ENCODE results near the gene KRT81.

The KRT81 gene

GRCh38 chr12:52319097-52319496 is 27.8 kb upstream of the KRT81 start:
- TF ChIP-seq EZH2phosphoT487 (IDR thresholded peaks at IDR 0.05; ENCODE audit: borderline replicate concordance, low read length), result no peak
- no peak for TF ChIP-seq CTCF (IDR thresholded peaks at IDR 0.05; ENCODE audit: low read depth, low read length, poor library complexity, severe bottlenecking)

GRCh38 chr12:52318241-52318990 is 27.1 kb upstream of the KRT81 start:
- TF ChIP-seq EZH2phosphoT487 (IDR thresholded peaks at IDR 0.05; ENCODE audit: borderline replicate concordance, low read length) (no peak), CTCF (IDR thresholded peaks at IDR 0.05; ENCODE audit: low read depth, low read length, poor library complexity, severe bottlenecking) (no peak)
- Histone ChIP-seq H3F3A (ENCODE audit: control insufficient read depth, insufficient read depth) (no peaks in the 10 kb centered on the region), H3K36me3 (ENCODE audit: control insufficient read depth, low read length) (no peaks in the 10 kb centered on the region), H4K20me1 (ENCODE audit: control insufficient read depth, insufficient read depth, low read depth, low read length) (no peaks in the 10 kb centered on the region), H3K4me1 (ENCODE audit: control insufficient read depth, low read length) (no peaks in the 10 kb centered on the region), H3K27me3 (ENCODE audit: control insufficient read depth, low read length) (0 out of 2 replicates have a peak, but pooled peaks cover 3% of the 10 kb centered on the region), H3K4me2 (ENCODE audit: low read length) (no peak overlapping the region), H3K79me2 (ENCODE audit: control insufficient read depth, low read length) (no peaks in the 10 kb centered on the region), H3K9me2 (replicated peaks; ENCODE audit: control insufficient read depth, low read length) (no peaks in the 10 kb centered on the region), H3K27ac (ENCODE audit: low read depth, low read length) (no peak overlapping the region), H3K4me3 (ENCODE audit: low read length) (no peak overlapping the region), H3K9me3 (ENCODE audit: control insufficient read depth, insufficient read depth, low read length) (no peaks in the 10 kb centered on the region)

More at GRCh38 chr12:52319097-52319496, 27.8 kb upstream of the KRT81 start:
- no peaks in the 10 kb centered on the region for H3K36me3 ChIP-seq (ENCODE audit: control insufficient read depth, low read length)
- H3K9me2 ChIP-seq (replicated peaks; ENCODE audit: control insufficient read depth, low read length), result no peaks in the 10 kb centered on the region
- H4K20me1 ChIP-seq (ENCODE audit: control insufficient read depth, insufficient read depth, low read depth, low read length), result no peaks in the 10 kb centered on the region
- H3K27me3 ChIP-seq (ENCODE audit: control insufficient read depth, low read length), result 0 out of 2 replicates have a peak, but pooled peaks cover 3% of the 10 kb centered on the region
- H3K27ac ChIP-seq (ENCODE audit: low read depth, low read length), result no peak overlapping the region
- no peaks in the 10 kb centered on the region for H3K79me2 ChIP-seq (ENCODE audit: control insufficient read depth, low read length)
- H3F3A ChIP-seq (ENCODE audit: control insufficient read depth, insufficient read depth), result no peaks in the 10 kb centered on the region
- no peaks in the 10 kb centered on the region for H3K9me3 ChIP-seq (ENCODE audit: control insufficient read depth, insufficient read depth, low read length)
- H3K4me2 ChIP-seq (ENCODE audit: low read length), result no peak overlapping the region
- no peaks in the 10 kb centered on the region for H3K4me1 ChIP-seq (ENCODE audit: control insufficient read depth, low read length)
- H3K4me3 ChIP-seq (ENCODE audit: low read length), result no peak overlapping the region

- H3K4me1 ChIP-seq (ENCODE audit: control insufficient read depth, low read length), result no peaks in the 10 kb centered on the region
- TF ChIP-seq CTCF (IDR thresholded peaks at IDR 0.05; ENCODE audit: low read depth, low read length, poor library complexity, severe bottlenecking) (no peak), EZH2phosphoT487 (IDR thresholded peaks at IDR 0.05; ENCODE audit: borderline replicate concordance, low read length) (no peak)
- H3K9me3 ChIP-seq (ENCODE audit: control insufficient read depth, insufficient read depth, low read length), result no peaks in the 10 kb centered on the region
- H3K4me2 ChIP-seq (ENCODE audit: low read length), result no peak overlapping the region
- H3F3A ChIP-seq (ENCODE audit: control insufficient read depth, insufficient read depth), result no peaks in the 10 kb centered on the region
- H3K27me3 ChIP-seq (ENCODE audit: control insufficient read depth, low read length), result 0 out of 2 replicates have a peak, but pooled peaks cover 3% of the 10 kb centered on the region
- H4K20me1 ChIP-seq (ENCODE audit: control insufficient read depth, insufficient read depth, low read depth, low read length), result no peaks in the 10 kb centered on the region
- H3K27ac ChIP-seq (ENCODE audit: low read depth, low read length), result no peak overlapping the region
- H3K79me2 ChIP-seq (ENCODE audit: control insufficient read depth, low read length), result no peaks in the 10 kb centered on the region
- H3K9me2 ChIP-seq (replicated peaks; ENCODE audit: control insufficient read depth, low read length), result no peaks in the 10 kb centered on the region
- no peak overlapping the region for H3K4me3 ChIP-seq (ENCODE audit: low read length)
- no peaks in the 10 kb centered on the region for H3K36me3 ChIP-seq (ENCODE audit: control insufficient read depth, low read length)
These were observed 26.2 kb upstream of the KRT81 start for GRCh38 chr12:52317468-52318052.

Data from DOHH2 (cell line).